Neural crest cell (in vitro differentiated cells): ENCODE results near the gene ZNF112. TPM values are rescaled to one million over a fixed set of nuclear protein-coding genes. Genes with fewer than 3 reads are reported as not detected.
"Not testable (repeated sequence)": the region's sequence is repeated elsewhere in the genome, so short reads cannot be mapped to it uniquely, and the experiment has no call there.

Experiments
- DNase-seq: peaks from one replicate; pipeline ENCODE4 v3.0.0; 2021; ENCODE audit warnings: low read depth, mixed read lengths, low spot score
- H3K27ac Mint-ChIP-seq: one replicate; pipeline ENCODE4 v1.8.0; 2021; ENCODE audit warnings: mild to moderate bottlenecking, mixed read lengths; ENCODE audit not compliant: unreplicated experiment
- H3K27me3 Mint-ChIP-seq: 2 replicates; pipeline ENCODE4 v1.8.0; 2021; ENCODE audit warnings: low read depth, mild to moderate bottlenecking, mixed read lengths
- H3K36me3 Mint-ChIP-seq: 2 replicates; pipeline ENCODE4 v1.8.0; 2021; ENCODE audit warnings: low read depth, mild to moderate bottlenecking, mixed read lengths
- H3K4me1 Mint-ChIP-seq: 2 replicates; pipeline ENCODE4 v1.8.0; 2021; ENCODE audit warnings: mixed read lengths
- H3K4me3 Mint-ChIP-seq: one replicate; pipeline ENCODE4 v1.8.0; 2021; ENCODE audit warnings: mild to moderate bottlenecking, mixed read lengths
- H3K9me3 Mint-ChIP-seq: 2 replicates; pipeline ENCODE4 v1.8.0; 2021; ENCODE audit warnings: mixed read lengths
- CTCF ChIP-seq: fragments of 200-600 bp; sonication (generic); conservative IDR thresholded peaks from 2 replicates; pipeline ENCODE4 v1.5.0; 2021; ENCODE audit warnings: antibody characterized with exemption, mild to moderate bottlenecking
- long read RNA-seq: library from polyadenylated mRNA; unstranded; transcript quantifications from one replicate; pipeline ENCODE4 v2.0.0, GENCODE V29; 2020
- total RNA-seq: library from RNA; stranded (reverse); gene quantifications from 2 replicates; pipeline ENCODE4 v1.2.1, GENCODE V29; 2021

The ZNF112 gene
- 9.9 and 14.8 TPM in 2 replicates for total RNA-seq
- long read RNA-seq, transcript ZNF112-201 (5 exons, 3,321 nt): minor isoform, 9 of 28 reads
- long read RNA-seq, transcript ZNF112-202 (4 exons, 3,654 nt): major isoform, 14 of 28 reads
- long read RNA-seq, partial matches to known transcripts: 0 of 28 reads
- long read RNA-seq, other reads (novel, unspliced or antisense): 5 of 28 reads

GRCh38 chr19:44356383-44357111, at the start of gene ZNF112:
TSS of gene ZNF112 (minus strand) at chr19:44356680. CDS start at chr19:44340539, 16,141 bp downstream.
- H3K4me3 Mint-ChIP-seq: peak within 1 kb of the TSS; percentile 99
- peaks cover 22% of the 10 kb centered on the region for H3K4me1 Mint-ChIP-seq
- no peak for TF ChIP-seq CTCF
- H3K9me3 Mint-ChIP-seq: peaks cover 29% of the 10 kb centered on the region
- peak; percentile 63 for DNase-seq
- H3K36me3 Mint-ChIP-seq: peaks cover 44% of the 10 kb centered on the region
- peaks cover 23% of the 10 kb centered on the region for H3K27me3 Mint-ChIP-seq
- peak within 1 kb of the TSS; percentile 93 for H3K27ac Mint-ChIP-seq

GRCh38 chr19:44401139-44402115, 44.9 kb upstream of the ZNF112 start, which contains the start of gene ZNF285:
TSS of gene ZNF285 (minus strand) at chr19:44401608. CDS start at chr19:44397213, 4,395 bp downstream.
- Mint-ChIP-seq H3K4me1 (peaks cover 4% of the 10 kb centered on the region), H3K4me3 (peak within 1 kb of the TSS; percentile 96), H3K9me3 (peaks cover 15% of the 10 kb centered on the region), H3K27ac (peak within 1 kb of the TSS; percentile 31), H3K36me3 (peaks cover 16% of the 10 kb centered on the region), H3K27me3 (peaks cover 15% of the 10 kb centered on the region)
- DNase-seq: peak; percentile 89
- TF ChIP-seq CTCF: no peak

- H3K27me3 Mint-ChIP-seq, H3K4me3 Mint-ChIP-seq, H3K4me1 Mint-ChIP-seq, H3K9me3 Mint-ChIP-seq, H3K27ac Mint-ChIP-seq, DNase-seq: not testable (repeated sequence)
- peaks cover 65% of the 10 kb centered on the region for H3K36me3 Mint-ChIP-seq
Measured at GRCh38 chr19:44389268-44389667, 32.8 kb upstream of the ZNF112 start.

- no peak for DNase-seq
- Mint-ChIP-seq H3K27ac (no peak overlapping the region), H3K36me3 (peaks cover 3% of the 10 kb centered on the region), H3K4me1 (no peaks in the 10 kb centered on the region), H3K4me3 (no peak overlapping the region), H3K27me3 (peaks cover 20% of the 10 kb centered on the region), H3K9me3 (peaks cover 15% of the 10 kb centered on the region)
- no peak for TF ChIP-seq CTCF
Measured at GRCh38 chr19:44374789-44375188, 18.3 kb upstream of the ZNF112 start.

GRCh38 chr19:44371815-44372480, 15.5 kb upstream of the ZNF112 start:
- no peak for TF ChIP-seq CTCF
- no peak overlapping the region for H3K27ac Mint-ChIP-seq
- H3K9me3 Mint-ChIP-seq: peaks cover 12% of the 10 kb centered on the region
- no peak overlapping the region for H3K4me3 Mint-ChIP-seq
- peaks cover 37% of the 10 kb centered on the region for H3K27me3 Mint-ChIP-seq
- peaks cover 3% of the 10 kb centered on the region for H3K36me3 Mint-ChIP-seq
- no peak for DNase-seq
- H3K4me1 Mint-ChIP-seq: no peaks in the 10 kb centered on the region
